CD4-positive, alpha-beta memory T cell (primary cell): ENCODE data around the gene TMEM59L. TPM values are rescaled to one million over a fixed set of nuclear protein-coding genes. Genes with fewer than 3 reads are reported as not detected.

Source experiments
- CTCF ChIA-PET: fragments of 350-600 bp; sonication (Branson Sonifier 250); formaldehyde crosslinking; loops from one replicate; lab custom pipeline; 2021; ENCODE audit warnings: inconsistent platforms; ENCODE audit not compliant: partially characterized antibody; lab: Charles Lee
- POLR2A ChIA-PET: fragments of 350-600 bp; sonication (Branson Sonifier 250); formaldehyde crosslinking; loops from one replicate; lab custom pipeline; 2021; ENCODE audit not compliant: partially characterized antibody; lab: Charles Lee
- DNase-seq, 5 donors: peaks; one replicate each; pipeline versions ENCODE4 v3.0.0 to v3.0.0-alpha.2; 2020 to 2022; ENCODE audit warnings: mixed read lengths in 1 of 5
- H3K27ac ChIP-seq: one replicate; pipeline ENCODE4 v1.7.0; 2013; ENCODE audit warnings: low read depth, low read length
- H3K27me3 ChIP-seq: 2 replicates; pipeline ENCODE4 v1.7.0; 2013; ENCODE audit warnings: mild to moderate bottlenecking, low read length, moderate library complexity; ENCODE audit not compliant: insufficient read depth
- H3K36me3 ChIP-seq: 2 replicates; pipeline ENCODE4 v1.7.0; 2013; ENCODE audit warnings: mild to moderate bottlenecking, low read length, moderate library complexity; ENCODE audit not compliant: insufficient read depth
- H3K4me1 ChIP-seq: 2 replicates; pipeline ENCODE4 v1.7.0; 2013; ENCODE audit warnings: mild to moderate bottlenecking, low read length, moderate library complexity; ENCODE audit not compliant: insufficient read depth
- H3K4me3 ChIP-seq, 2 donors: one replicate each; pipeline ENCODE4 v1.7.0; 2013; ENCODE audit warnings: low read length in 2 of 2, mild to moderate bottlenecking in 1 of 2
- H3K9me3 ChIP-seq, 2 donors: one replicate each; pipeline ENCODE4 v1.7.0; 2013; ENCODE audit warnings: low read length in 2 of 2, control low read depth in 1 of 2; ENCODE audit not compliant: control insufficient read depth in 1 of 2
- H3K27ac Mint-ChIP-seq, 7 donors: one replicate each; pipeline ENCODE4 v1.8.0; 2020 to 2021; ENCODE audit warnings: mixed read lengths in 7 of 7, mild to moderate bottlenecking in 6 of 7, inconsistent platforms in 3 of 7, moderate library complexity in 3 of 7
- H3K27me3 Mint-ChIP-seq, 2 donors: one replicate each; pipeline ENCODE4 v1.8.0; 2020 to 2021; ENCODE audit warnings: mixed read lengths in 2 of 2
- H3K36me3 Mint-ChIP-seq, 2 donors: one replicate each; pipeline ENCODE4 v1.8.0; 2020 to 2021; ENCODE audit warnings: mixed read lengths in 2 of 2, inconsistent platforms in 1 of 2, mild to moderate bottlenecking in 1 of 2
- H3K4me1 Mint-ChIP-seq, 4 donors: one replicate each; pipeline ENCODE4 v1.8.0; 2020 to 2021; ENCODE audit warnings: mixed read lengths in 4 of 4, mild to moderate bottlenecking in 1 of 4
- H3K4me3 Mint-ChIP-seq, 8 donors: one replicate each; pipeline ENCODE4 v1.8.0; 2020 to 2021; ENCODE audit warnings: mixed read lengths in 8 of 8, mild to moderate bottlenecking in 7 of 8, moderate library complexity in 6 of 8, inconsistent platforms in 3 of 8
- H3K9me3 Mint-ChIP-seq, 8 donors: one replicate each; pipeline ENCODE4 v1.8.0; 2020 to 2021; ENCODE audit warnings: mixed read lengths in 8 of 8, mild to moderate bottlenecking in 5 of 8, inconsistent platforms in 3 of 8, moderate library complexity in 1 of 8
- intact Hi-C: fragments of 100-400 bp; cut with micrococcal nuclease; formaldehyde crosslinking; loops from one replicate; pipeline ENCODE4 v1.15.1; 2023
- polyA plus RNA-seq, 2 donors: library from polyadenylated mRNA; unstranded; fragments of 300-500 nt; fragmentation: Illumina TruSeq; gene quantifications; one replicate each; pipeline ENCODE4 v1.2.3, GENCODE V29; 2021
- total RNA-seq, 2 experiments: library from RNA; stranded (reverse); gene quantifications; one replicate each; pipeline ENCODE4 v1.2.3, GENCODE V29; 2021

Gene TMEM59L
- total and polyA plus RNA-seq, 4 experiments from 2014 or later = not detected

GRCh38 chr19:18577365-18577914, 35.2 kb upstream of the TMEM59L start:
- Mint-ChIP-seq H3K36me3 (peaks cover 28 to 44% of the 10 kb centered on the region in 2 donors), H3K9me3 (no peaks in the 10 kb centered on the region), H3K27me3 (no peaks in the 10 kb centered on the region), H3K27ac (peak overlapping the region in 1 of 7 donors; percentile 37), H3K4me1 (peaks cover 6 to 22% (median 13%) of the 10 kb centered on the region in 4 donors), H3K4me3 (no peak overlapping the region)
- H3K4me1 ChIP-seq = peaks cover 13% of the 10 kb centered on the region
- no peaks in the 10 kb centered on the region for H3K9me3 ChIP-seq
- CTCF ChIA-PET = no interaction called here
- no peak overlapping the region for H3K27ac ChIP-seq
- no peak overlapping the region for H3K4me3 ChIP-seq
- POLR2A ChIA-PET = interaction anchor here (1.4 kb wide), 2 partner anchors 10 to 19 kb away, joined by 3 read pairs; partner anchors contain the start of gene KXD1
- no peaks in the 10 kb centered on the region for H3K27me3 ChIP-seq
- intact Hi-C loops = no loop called here
- peaks cover 30% of the 10 kb centered on the region for H3K36me3 ChIP-seq
- DNase-seq = no peak

DNA sequence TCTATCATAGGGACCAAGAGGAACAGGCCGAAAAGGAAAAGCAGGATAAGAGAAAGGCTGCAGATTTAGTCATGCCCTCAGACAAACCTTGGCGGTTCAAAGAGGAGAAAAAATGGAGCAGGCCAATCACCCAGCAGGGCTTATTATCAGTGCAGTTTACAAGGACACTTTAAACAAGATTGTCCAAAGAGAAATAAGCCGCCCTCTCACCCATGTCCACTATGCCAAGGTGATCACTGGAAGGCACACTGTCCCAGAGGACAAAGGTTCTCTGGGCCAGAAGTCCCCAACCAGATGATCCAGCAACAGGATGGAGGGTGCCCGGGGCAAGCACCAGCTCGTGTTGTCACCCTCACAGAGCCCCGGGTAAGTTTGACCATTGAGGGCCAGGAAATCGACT, 32.4 kb upstream of the TMEM59L start:
- H3K9me3 Mint-ChIP-seq = no peaks in the 10 kb centered on the region
- intact Hi-C loops = no loop called here

GRCh38 chr19:18586306-18586705, 26.4 kb upstream of the TMEM59L start:
- Mint-ChIP-seq H3K9me3 (no peaks in the 10 kb centered on the region), H3K36me3 (peaks cover 0 to 3% of the 10 kb centered on the region in 2 donors), H3K27me3 (no peaks in the 10 kb centered on the region), H3K27ac (peak overlapping the region in 1 of 7 donors; percentile 57), H3K4me3 (peak overlapping the region in 2 of 8 donors; percentile 25 to 33), H3K4me1 (peaks cover 18 to 43% (median 32%) of the 10 kb centered on the region in 4 donors)
- DNase-seq = no peak
- CTCF ChIA-PET = interaction anchor here (1.1 to 4.5 kb wide), 6 partner anchors 8 to 333 kb away, joined by 3 to 53 read pairs (median 5); partner anchors contain the start of genes COPE, DDX49, KXD1 and UBA52
- peaks cover 34% of the 10 kb centered on the region for H3K4me1 ChIP-seq
- H3K27me3 ChIP-seq = no peaks in the 10 kb centered on the region
- intact Hi-C loops = loop anchor here (5.0 kb wide), 1 partner anchor 109 kb away; no protein-coding TSS in a partner anchor
- peaks cover 4% of the 10 kb centered on the region for H3K36me3 ChIP-seq
- H3K4me3 ChIP-seq = no peak overlapping the region
- H3K9me3 ChIP-seq = no peaks in the 10 kb centered on the region
- no peak overlapping the region for H3K27ac ChIP-seq
- POLR2A ChIA-PET = interaction anchor here (0.6 to 6.3 kb wide), 8 partner anchors 10 to 307 kb away, joined by 3 to 122 read pairs (median 4); partner anchors contain the start of genes FKBP8, KXD1 and UBA52

More for the DNA sequence above, 32.4 kb upstream of the TMEM59L start:
- POLR2A ChIA-PET = interaction anchor here (1.4 to 1.6 kb wide), 2 partner anchors 9 to 14 kb away, joined by 4 to 8 read pairs; partner anchors contain the start of gene UBA52
- Histone ChIP-seq H3K4me3 (no peak overlapping the region), H3K9me3 (no peaks in the 10 kb centered on the region), H3K4me1 (peaks cover 1% of the 10 kb centered on the region), H3K27me3 (no peaks in the 10 kb centered on the region), H3K27ac (no peak overlapping the region), H3K36me3 (peaks cover 12% of the 10 kb centered on the region)
- Mint-ChIP-seq H3K36me3 (peaks cover 14 to 21% of the 10 kb centered on the region in 2 donors), H3K4me3 (no peak overlapping the region), H3K27me3 (no peaks in the 10 kb centered on the region), H3K27ac (peak overlapping the region in 1 of 7 donors; percentile 38), H3K4me1 (peaks cover under 1 to 2% (median under 1%) of the 10 kb centered on the region in 4 donors)
- no peak for DNase-seq
- CTCF ChIA-PET = interaction anchor here (1.5 kb wide), 1 partner anchor 9 kb away, joined by 4 read pairs; no protein-coding TSS in a partner anchor

- no peaks in the 10 kb centered on the region for H3K27me3 Mint-ChIP-seq
- Histone ChIP-seq H3K36me3 (peaks cover 4% of the 10 kb centered on the region), H3K4me3 (no peak overlapping the region), H3K4me1 (peaks cover 34% of the 10 kb centered on the region), H3K27ac (peak overlapping the region; percentile 67), H3K9me3 (no peaks in the 10 kb centered on the region), H3K27me3 (no peaks in the 10 kb centered on the region)
- H3K36me3 Mint-ChIP-seq = peaks cover 0 to 5% of the 10 kb centered on the region in 2 donors
- no peaks in the 10 kb centered on the region for H3K9me3 Mint-ChIP-seq
- intact Hi-C loops = loop anchor here (5.0 kb wide), 1 partner anchor 110 kb away; no protein-coding TSS in a partner anchor
- H3K4me3 Mint-ChIP-seq = peak overlapping the region in 6 of 8 donors; percentile 5 to 93 (median 42)
- H3K27ac Mint-ChIP-seq = peak overlapping the region in 6 of 7 donors; percentile 43 to 93 (median 84)
- peaks cover 18 to 43% (median 32%) of the 10 kb centered on the region in 4 donors for H3K4me1 Mint-ChIP-seq
- CTCF ChIA-PET = interaction anchor here (0.7 to 4.9 kb wide), 16 partner anchors 15 to 318 kb away, joined by 3 to 58 read pairs (median 8); partner anchors contain the start of genes ELL, FKBP8, KXD1 and UBA52
- DNase-seq = no peak
- POLR2A ChIA-PET = interaction anchor here (0.8 to 6.3 kb wide), 15 partner anchors 9 to 504 kb away, joined by 3 to 122 read pairs (median 6); partner anchors contain the start of genes COPE, CRLF1, DDX49 and ELL
Observed at GRCh38 chr19:18587561-18587960, 25.1 kb upstream of the TMEM59L start.

- Mint-ChIP-seq H3K27ac (peak overlapping the region; percentile 80 to 96 (median 92)), H3K9me3 (no peaks in the 10 kb centered on the region), H3K4me1 (peaks cover 18 to 43% (median 32%) of the 10 kb centered on the region in 4 donors), H3K36me3 (peaks cover 0 to 5% of the 10 kb centered on the region in 2 donors), H3K27me3 (no peaks in the 10 kb centered on the region), H3K4me3 (peak overlapping the region; percentile 82 to 93 (median 88))
- CTCF ChIA-PET = interaction anchor here (0.9 to 4.9 kb wide), 22 partner anchors 14 to 319 kb away, joined by 3 to 58 read pairs (median 7); partner anchors contain the start of genes ELL, FKBP8, KXD1 and UBA52
- peak overlapping the region; percentile 47 to 79 for H3K4me3 ChIP-seq
- intact Hi-C loops = loop anchor here (1.0 to 5.0 kb wide), 2 partner anchors 17 to 111 kb away; partner anchors contain the start of gene UBA52
- H3K9me3 ChIP-seq = no peaks in the 10 kb centered on the region
- POLR2A ChIA-PET = interaction anchor here (0.8 to 6.3 kb wide), 32 partner anchors 10 to 841 kb away, joined by 3 to 122 read pairs (median 6); partner anchors contain the start of genes COPE, CRLF1, DDX49 and ELL
- H3K36me3 ChIP-seq = peaks cover 4% of the 10 kb centered on the region
- no peak for DNase-seq
- H3K27ac ChIP-seq = peak overlapping the region; percentile 67
- peaks cover 34% of the 10 kb centered on the region for H3K4me1 ChIP-seq
- no peaks in the 10 kb centered on the region for H3K27me3 ChIP-seq
Observed at GRCh38 chr19:18587962-18588610, 24.6 kb upstream of the TMEM59L start.

GRCh38 chr19:18588611-18589379, 23.9 kb upstream of the TMEM59L start, which contains the start of gene REX1BD:
Gene REX1BD, plus strand, starts transcription at chr19:18588798. Its CDS starts 4 bp downstream, at chr19:18588802.
- intact Hi-C loops = loop anchor here (1.0 to 5.0 kb wide), 6 partner anchors 17 to 331 kb away; partner anchors contain the start of genes COPE, DDX49 and UBA52

More at GRCh38 chr19:18588611-18589379, 23.9 kb upstream of the TMEM59L start, which contains the start of gene REX1BD:
- Mint-ChIP-seq H3K36me3 (peaks cover 0 to 6% of the 10 kb centered on the region in 2 donors), H3K9me3 (no peaks in the 10 kb centered on the region), H3K4me1 (peaks cover 21 to 48% (median 35%) of the 10 kb centered on the region in 4 donors), H3K4me3 (peak within 1 kb of the TSS; percentile 82 to 93 (median 89)), H3K27me3 (no peaks in the 10 kb centered on the region), H3K27ac (peak within 1 kb of the TSS; percentile 83 to 96 (median 92))
- Histone ChIP-seq H3K4me3 (peak within 1 kb of the TSS; percentile 47 to 79), H3K36me3 (peaks cover 4% of the 10 kb centered on the region), H3K4me1 (peaks cover 36% of the 10 kb centered on the region), H3K9me3 (no peaks in the 10 kb centered on the region), H3K27ac (peak within 1 kb of the TSS; percentile 67), H3K27me3 (no peaks in the 10 kb centered on the region)
- POLR2A ChIA-PET = interaction anchor here (0.7 to 6.3 kb wide), 39 partner anchors 10 to 841 kb away, joined by 3 to 122 read pairs (median 5); partner anchors contain the start of genes COPE, DDX49, ELL and FKBP8
- CTCF ChIA-PET = interaction anchor here (0.9 to 4.9 kb wide), 35 partner anchors 8 to 270 kb away, joined by 3 to 58 read pairs (median 5); partner anchors contain the start of genes ELL, FKBP8, KXD1 and TMEM59L
- peak; percentile 86 to 95 (median 87) for DNase-seq
